GM23338 (cell line): ENCODE results near the gene PLA2G7. TPM values are rescaled to one million over a fixed set of nuclear protein-coding genes. Genes with fewer than 3 reads are reported as not detected.

Experiments used
- ATAC-seq: fragments of 200-7000 bp; cut with Tn5 transposase; 3 replicates; pipeline ENCODE4 v1.9.1; 2020
- DNase-seq: peaks from one replicate; pipeline ENCODE4 v3.0.0-alpha.2; 2015; ENCODE audit warnings: low spot score
- H2AFZ ChIP-seq: fragments of 200-600 bp; sonication (generic); 2 replicates; pipeline ENCODE4 v1.8.0; 2016; ENCODE audit warnings: antibody characterized with exemption, mild to moderate bottlenecking, moderate library complexity
- H3F3A ChIP-seq: fragments of 200-600 bp; sonication (generic); replicated peaks from 2 replicates; pipeline ENCODE4 v1.8.0; 2017; ENCODE audit warnings: antibody characterized with exemption, mixed run types, low read depth
- H3K27ac ChIP-seq: fragments of 200-600 bp; sonication (generic); 2 replicates; pipeline ENCODE4 v1.6.1; 2016; ENCODE audit warnings: low read depth
- H3K27me3 ChIP-seq: fragments of 200-600 bp; sonication (generic); 2 replicates; pipeline ENCODE4 v1.8.0; 2016; ENCODE audit warnings: mild to moderate bottlenecking, mixed run types, moderate library complexity; ENCODE audit not compliant: insufficient read depth
- H3K36me3 ChIP-seq: fragments of 200-600 bp; sonication (generic); 2 replicates; pipeline ENCODE4 v1.8.0; 2016; ENCODE audit warnings: mild to moderate bottlenecking; ENCODE audit not compliant: insufficient read depth
- H3K4me1 ChIP-seq: fragments of 200-600 bp; sonication (generic); 2 replicates; pipeline ENCODE4 v1.8.0; 2016; ENCODE audit warnings: mild to moderate bottlenecking, moderate library complexity; ENCODE audit not compliant: insufficient read depth
- H3K4me2 ChIP-seq: fragments of 200-600 bp; sonication (generic); 2 replicates; pipeline ENCODE4 v1.7.1; 2017; ENCODE audit warnings: mixed run types
- H3K4me3 ChIP-seq: fragments of 200-600 bp; sonication (generic); 2 replicates; pipeline ENCODE4 v1.6.1; 2016; ENCODE audit warnings: mixed run types
- H3K79me2 ChIP-seq: fragments of 200-600 bp; sonication (generic); replicated peaks from 2 replicates; pipeline ENCODE4 v1.8.0; 2017; ENCODE audit warnings: mild to moderate bottlenecking; ENCODE audit not compliant: insufficient read depth
- H3K9me2 ChIP-seq: fragments of 200-600 bp; sonication (generic); 2 replicates; pipeline ENCODE4 v1.8.0; 2017; ENCODE audit not compliant: insufficient read depth
- H4K20me1 ChIP-seq: fragments of 200-600 bp; sonication (generic); replicated peaks from 2 replicates; pipeline ENCODE4 v1.8.0; 2017; ENCODE audit warnings: mild to moderate bottlenecking; ENCODE audit not compliant: insufficient read depth
- H3K27ac Mint-ChIP-seq: 2 replicates; pipeline ENCODE4 v1.8.0; 2020; ENCODE audit warnings: inconsistent platforms, mild to moderate bottlenecking, moderate library complexity, mixed read lengths
- H3K27me3 Mint-ChIP-seq: 3 replicates; pipeline ENCODE4 v1.8.0; 2022; ENCODE audit warnings: low read depth, mild to moderate bottlenecking, moderate library complexity, mixed read lengths, inconsistent platforms; ENCODE audit not compliant: insufficient read depth, poor library complexity
- H3K36me3 Mint-ChIP-seq: 3 replicates; pipeline ENCODE4 v1.8.0; 2021; ENCODE audit warnings: low read depth, mild to moderate bottlenecking, inconsistent platforms, moderate library complexity, mixed read lengths
- H3K4me1 Mint-ChIP-seq: 3 replicates; pipeline ENCODE4 v1.8.0; 2020; ENCODE audit warnings: mild to moderate bottlenecking, inconsistent platforms, mixed read lengths
- H3K4me3 Mint-ChIP-seq: 3 replicates; pipeline ENCODE4 v1.8.0; 2021; ENCODE audit warnings: moderate library complexity, mild to moderate bottlenecking, inconsistent platforms, mixed read lengths
- H3K9me3 Mint-ChIP-seq: 3 replicates; pipeline ENCODE4 v1.8.0; 2020; ENCODE audit warnings: moderate library complexity, mild to moderate bottlenecking, inconsistent platforms, mixed read lengths
- CREB1 ChIP-seq: fragments of 250-450 bp; sonication (Bioruptor Pico); IDR thresholded peaks from 2 replicates; pipeline ENCODE4 v1.5.0; 2020; ENCODE audit warnings: low read depth, mild to moderate bottlenecking, moderate library complexity
- EZH2 ChIP-seq: fragments of 200-600 bp; sonication (generic); IDR thresholded peaks from one replicate; pipeline ENCODE4 v1.8.0; 2017; ENCODE audit warnings: antibody characterized with exemption, mild to moderate bottlenecking, low read depth; ENCODE audit not compliant: unreplicated experiment
- EZH2phosphoT487 ChIP-seq: fragments of 200-600 bp; sonication (generic); IDR thresholded peaks from one replicate; pipeline ENCODE4 v1.8.1; 2018; ENCODE audit warnings: antibody characterized with exemption; ENCODE audit not compliant: unreplicated experiment
- JUNB ChIP-seq: IDR thresholded peaks from one replicate; pipeline ENCODE4 v1.6.1; 2016; ENCODE audit warnings: antibody characterized with exemption; ENCODE audit not compliant: unreplicated experiment
- NANOG ChIP-seq: IDR thresholded peaks from 2 replicates; pipeline ENCODE4 v1.6.1; 2016; ENCODE audit warnings: antibody characterized with exemption, borderline replicate concordance
- STAT1 ChIP-seq: IDR thresholded peaks from one replicate; pipeline ENCODE4 v1.6.1; 2016; ENCODE audit warnings: antibody characterized with exemption; ENCODE audit not compliant: unreplicated experiment
- ZNF114 ChIP-seq: fragments of 250-450 bp; sonication (Bioruptor Pico); IDR thresholded peaks from 2 replicates; pipeline ENCODE4 v1.5.0; 2020; ENCODE audit warnings: mild to moderate bottlenecking, moderate library complexity
- ZNF331 ChIP-seq: fragments of 250-450 bp; sonication (Bioruptor Pico); IDR thresholded peaks from 2 replicates; pipeline ENCODE4 v1.5.0; 2020; ENCODE audit warnings: low read depth, mild to moderate bottlenecking, moderate library complexity
- polyA plus RNA-seq: library from polyadenylated mRNA; unstranded; fragments of >200 nt; fragmentation: Nextera tagmentation; extraction: Ambion mirVana; gene quantifications from 2 replicates; pipeline ENCODE4 v1.2.1, GENCODE V29; 2016
- total RNA-seq: library from RNA; depleted of rRNA; stranded (reverse); fragments of >200 nt; shearing (Covaris generic); gene quantifications from 2 replicates; pipeline ENCODE4 v1.2.3, GENCODE V29; 2014
- TF ChIP-seq, protein P1 (sequence below): fragments of 250-450 bp; sonication (Bioruptor Pico); IDR thresholded peaks from 2 replicates; pipeline ENCODE4 v1.5.0; 2020; ENCODE audit warnings: mild to moderate bottlenecking, moderate library complexity
- TF ChIP-seq, protein P2 (sequence below), 2 experiments: fragments of 200-600 bp in 1 of 2; sonication (generic) in 1 of 2; conservative IDR thresholded peaks; 2 replicates each; pipeline versions ENCODE4 v1.5.1 to v1.6.1; 2016 to 2017; ENCODE audit warnings: antibody characterized with exemption in 2 of 2, low read depth in 2 of 2, mild to moderate bottlenecking in 2 of 2, moderate library complexity in 1 of 2
- TF ChIP-seq, protein P3 (sequence below): IDR thresholded peaks from 2 replicates; pipeline ENCODE4 v1.6.1; 2016; ENCODE audit warnings: antibody characterized with exemption

Gene PLA2G7
- total and polyA plus RNA-seq, 2 experiments from 2014 or later: 2.4 to 2.8 TPM

DNA sequence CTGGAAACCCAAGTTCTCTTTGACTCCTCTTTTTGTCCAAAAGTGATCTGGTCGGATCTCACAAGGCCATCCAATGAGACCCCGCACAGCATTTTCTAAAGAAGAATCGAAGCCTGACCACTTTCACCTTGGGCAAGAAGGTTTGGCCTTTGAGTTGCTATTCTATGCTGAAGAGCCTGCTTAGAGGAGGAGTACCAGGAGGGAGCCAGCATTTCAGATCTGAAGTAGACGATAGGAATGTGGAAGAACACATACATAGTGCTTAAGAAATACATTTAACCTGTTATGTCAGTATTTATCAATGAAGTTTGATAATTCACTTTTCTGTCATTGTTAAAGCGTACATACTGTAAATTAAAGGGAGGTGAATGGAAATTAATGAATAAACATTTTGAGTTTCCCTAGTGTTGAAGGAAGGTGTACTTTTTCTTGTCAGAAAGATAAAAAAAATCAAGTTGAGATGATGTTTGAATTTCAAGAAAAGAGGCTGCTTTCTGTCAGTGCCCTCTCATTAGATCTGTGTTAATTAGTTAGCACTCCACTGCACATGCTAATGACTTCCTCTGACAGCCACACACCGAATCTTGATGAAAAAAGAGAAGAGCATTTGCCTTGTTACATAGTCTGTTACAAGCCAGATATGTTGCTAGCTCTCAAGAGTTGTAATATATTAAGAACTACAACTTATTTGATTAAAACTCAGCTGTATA, 58.4 kb downstream of the PLA2G7 start (continued):
- TF ChIP-seq, protein P1, sequence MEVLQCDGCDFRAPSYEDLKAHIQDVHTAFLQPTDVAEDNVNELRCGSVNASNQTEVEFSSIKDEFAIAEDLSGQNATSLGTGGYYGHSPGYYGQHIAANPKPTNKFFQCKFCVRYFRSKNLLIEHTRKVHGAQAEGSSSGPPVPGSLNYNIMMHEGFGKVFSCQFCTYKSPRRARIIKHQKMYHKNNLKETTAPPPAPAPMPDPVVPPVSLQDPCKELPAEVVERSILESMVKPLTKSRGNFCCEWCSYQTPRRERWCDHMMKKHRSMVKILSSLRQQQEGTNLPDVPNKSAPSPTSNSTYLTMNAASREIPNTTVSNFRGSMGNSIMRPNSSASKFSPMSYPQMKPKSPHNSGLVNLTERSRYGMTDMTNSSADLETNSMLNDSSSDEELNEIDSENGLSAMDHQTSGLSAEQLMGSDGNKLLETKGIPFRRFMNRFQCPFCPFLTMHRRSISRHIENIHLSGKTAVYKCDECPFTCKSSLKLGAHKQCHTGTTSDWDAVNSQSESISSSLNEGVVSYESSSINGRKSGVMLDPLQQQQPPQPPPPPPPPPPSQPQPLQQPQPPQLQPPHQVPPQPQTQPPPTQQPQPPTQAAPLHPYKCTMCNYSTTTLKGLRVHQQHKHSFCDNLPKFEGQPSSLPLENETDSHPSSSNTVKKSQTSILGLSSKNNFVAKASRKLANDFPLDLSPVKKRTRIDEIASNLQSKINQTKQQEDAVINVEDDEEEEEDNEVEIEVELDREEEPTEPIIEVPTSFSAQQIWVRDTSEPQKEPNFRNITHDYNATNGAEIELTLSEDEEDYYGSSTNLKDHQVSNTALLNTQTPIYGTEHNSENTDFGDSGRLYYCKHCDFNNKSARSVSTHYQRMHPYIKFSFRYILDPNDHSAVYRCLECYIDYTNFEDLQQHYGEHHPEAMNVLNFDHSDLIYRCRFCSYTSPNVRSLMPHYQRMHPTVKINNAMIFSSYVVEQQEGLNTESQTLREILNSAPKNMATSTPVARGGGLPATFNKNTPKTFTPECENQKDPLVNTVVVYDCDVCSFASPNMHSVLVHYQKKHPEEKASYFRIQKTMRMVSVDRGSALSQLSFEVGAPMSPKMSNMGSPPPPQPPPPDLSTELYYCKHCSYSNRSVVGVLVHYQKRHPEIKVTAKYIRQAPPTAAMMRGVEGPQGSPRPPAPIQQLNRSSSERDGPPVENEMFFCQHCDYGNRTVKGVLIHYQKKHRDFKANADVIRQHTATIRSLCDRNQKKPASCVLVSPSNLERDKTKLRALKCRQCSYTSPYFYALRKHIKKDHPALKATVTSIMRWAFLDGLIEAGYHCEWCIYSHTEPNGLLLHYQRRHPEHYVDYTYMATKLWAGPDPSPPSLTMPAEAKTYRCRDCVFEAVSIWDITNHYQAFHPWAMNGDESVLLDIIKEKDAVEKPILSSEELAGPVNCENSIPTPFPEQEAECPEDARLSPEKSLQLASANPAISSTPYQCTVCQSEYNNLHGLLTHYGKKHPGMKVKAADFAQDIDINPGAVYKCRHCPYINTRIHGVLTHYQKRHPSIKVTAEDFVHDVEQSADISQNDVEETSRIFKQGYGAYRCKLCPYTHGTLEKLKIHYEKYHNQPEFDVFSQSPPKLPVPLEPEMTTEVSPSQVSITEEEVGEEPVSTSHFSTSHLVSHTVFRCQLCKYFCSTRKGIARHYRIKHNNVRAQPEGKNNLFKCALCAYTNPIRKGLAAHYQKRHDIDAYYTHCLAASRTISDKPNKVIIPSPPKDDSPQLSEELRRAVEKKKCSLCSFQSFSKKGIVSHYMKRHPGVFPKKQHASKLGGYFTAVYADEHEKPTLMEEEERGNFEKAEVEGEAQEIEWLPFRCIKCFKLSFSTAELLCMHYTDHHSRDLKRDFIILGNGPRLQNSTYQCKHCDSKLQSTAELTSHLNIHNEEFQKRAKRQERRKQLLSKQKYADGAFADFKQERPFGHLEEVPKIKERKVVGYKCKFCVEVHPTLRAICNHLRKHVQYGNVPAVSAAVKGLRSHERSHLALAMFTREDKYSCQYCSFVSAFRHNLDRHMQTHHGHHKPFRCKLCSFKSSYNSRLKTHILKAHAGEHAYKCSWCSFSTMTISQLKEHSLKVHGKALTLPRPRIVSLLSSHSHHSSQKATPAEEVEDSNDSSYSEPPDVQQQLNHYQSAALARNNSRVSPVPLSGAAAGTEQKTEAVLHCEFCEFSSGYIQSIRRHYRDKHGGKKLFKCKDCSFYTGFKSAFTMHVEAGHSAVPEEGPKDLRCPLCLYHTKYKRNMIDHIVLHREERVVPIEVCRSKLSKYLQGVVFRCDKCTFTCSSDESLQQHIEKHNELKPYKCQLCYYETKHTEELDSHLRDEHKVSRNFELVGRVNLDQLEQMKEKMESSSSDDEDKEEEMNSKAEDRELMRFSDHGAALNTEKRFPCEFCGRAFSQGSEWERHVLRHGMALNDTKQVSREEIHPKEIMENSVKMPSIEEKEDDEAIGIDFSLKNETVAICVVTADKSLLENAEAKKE (CRISPR knock-in tag): no peak
- TF ChIP-seq EZH2phosphoT487 (no peak), JUNB (no peak)

DNA sequence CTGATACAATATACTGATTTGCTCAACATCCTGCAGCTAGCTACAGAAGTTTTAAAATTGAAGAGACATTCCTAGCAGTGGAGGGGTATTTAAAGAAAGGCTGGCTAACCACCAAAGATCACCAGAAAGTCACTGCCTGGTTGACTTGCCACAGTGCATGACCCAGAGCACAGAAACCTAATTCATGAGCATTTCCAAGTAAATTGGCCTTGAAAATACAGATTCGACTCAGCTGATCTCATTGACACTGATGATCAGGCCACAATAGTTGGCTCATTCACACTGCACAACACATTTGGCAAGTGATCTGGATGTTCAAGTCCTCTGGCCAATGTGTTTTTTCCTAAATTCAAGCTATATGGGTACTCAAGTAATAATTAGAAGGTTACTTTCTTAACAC, 60.8 kb downstream of the PLA2G7 start:
- Mint-ChIP-seq H3K27ac (no peak overlapping the region), H3K27me3 (peaks cover 1% of the 10 kb centered on the region), H3K9me3 (no peaks in the 10 kb centered on the region), H3K4me1 (peaks cover 8% of the 10 kb centered on the region; the same call in 2 of the 3 replicates), H3K36me3 (no peaks in the 10 kb centered on the region), H3K4me3 (no peak overlapping the region)
- DNase-seq: no peak
- H3K9me2 ChIP-seq: no peaks in the 10 kb centered on the region
- no peak for ATAC-seq
- H3K4me2 ChIP-seq: no peak overlapping the region
- no peak overlapping the region for H3K4me3 ChIP-seq
- no peaks in the 10 kb centered on the region for H3K79me2 ChIP-seq
- no peak overlapping the region for H3K27ac ChIP-seq
- no peaks in the 10 kb centered on the region; the same call in 1 of the 2 replicates for H3K4me1 ChIP-seq
- H2AFZ ChIP-seq: no peak overlapping the region
- H3F3A ChIP-seq: no peaks in the 10 kb centered on the region
- no peaks in the 10 kb centered on the region for H4K20me1 ChIP-seq
- no peaks in the 10 kb centered on the region for H3K27me3 ChIP-seq
- H3K36me3 ChIP-seq: no peaks in the 10 kb centered on the region
- TF ChIP-seq ZNF114 (CRISPR knock-in tag): no peak
- TF ChIP-seq EZH2phosphoT487: no peak
- TF ChIP-seq, protein P2, sequence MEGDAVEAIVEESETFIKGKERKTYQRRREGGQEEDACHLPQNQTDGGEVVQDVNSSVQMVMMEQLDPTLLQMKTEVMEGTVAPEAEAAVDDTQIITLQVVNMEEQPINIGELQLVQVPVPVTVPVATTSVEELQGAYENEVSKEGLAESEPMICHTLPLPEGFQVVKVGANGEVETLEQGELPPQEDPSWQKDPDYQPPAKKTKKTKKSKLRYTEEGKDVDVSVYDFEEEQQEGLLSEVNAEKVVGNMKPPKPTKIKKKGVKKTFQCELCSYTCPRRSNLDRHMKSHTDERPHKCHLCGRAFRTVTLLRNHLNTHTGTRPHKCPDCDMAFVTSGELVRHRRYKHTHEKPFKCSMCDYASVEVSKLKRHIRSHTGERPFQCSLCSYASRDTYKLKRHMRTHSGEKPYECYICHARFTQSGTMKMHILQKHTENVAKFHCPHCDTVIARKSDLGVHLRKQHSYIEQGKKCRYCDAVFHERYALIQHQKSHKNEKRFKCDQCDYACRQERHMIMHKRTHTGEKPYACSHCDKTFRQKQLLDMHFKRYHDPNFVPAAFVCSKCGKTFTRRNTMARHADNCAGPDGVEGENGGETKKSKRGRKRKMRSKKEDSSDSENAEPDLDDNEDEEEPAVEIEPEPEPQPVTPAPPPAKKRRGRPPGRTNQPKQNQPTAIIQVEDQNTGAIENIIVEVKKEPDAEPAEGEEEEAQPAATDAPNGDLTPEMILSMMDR (conservative IDR thresholded peaks at IDR 0.05; ENCODE audit: low read depth in 2 of 2): no peak
- no peak for TF ChIP-seq JUNB
- TF ChIP-seq, protein P3, sequence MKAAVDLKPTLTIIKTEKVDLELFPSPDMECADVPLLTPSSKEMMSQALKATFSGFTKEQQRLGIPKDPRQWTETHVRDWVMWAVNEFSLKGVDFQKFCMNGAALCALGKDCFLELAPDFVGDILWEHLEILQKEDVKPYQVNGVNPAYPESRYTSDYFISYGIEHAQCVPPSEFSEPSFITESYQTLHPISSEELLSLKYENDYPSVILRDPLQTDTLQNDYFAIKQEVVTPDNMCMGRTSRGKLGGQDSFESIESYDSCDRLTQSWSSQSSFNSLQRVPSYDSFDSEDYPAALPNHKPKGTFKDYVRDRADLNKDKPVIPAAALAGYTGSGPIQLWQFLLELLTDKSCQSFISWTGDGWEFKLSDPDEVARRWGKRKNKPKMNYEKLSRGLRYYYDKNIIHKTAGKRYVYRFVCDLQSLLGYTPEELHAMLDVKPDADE: no peak
- no peak for TF ChIP-seq ZNF331
- TF ChIP-seq NANOG: no peak
- no peak for TF ChIP-seq EZH2
- no peak for TF ChIP-seq STAT1
- TF ChIP-seq CREB1 (CRISPR knock-in tag): no peak
